AG04450 (cell line): Measurements from ENCODE around the gene FYN. TPM values are rescaled to one million over a fixed set of nuclear protein-coding genes. Genes with fewer than 3 reads are reported as not detected.

Source experiments
- CTCF ChIA-PET: fragments of 300-600, 350-600 bp; formaldehyde crosslinking; extraction: SDS; loops from one replicate; lab custom pipeline; 2022; ENCODE audit warnings: antibody characterized with exemption, inconsistent platforms; lab: Charles Lee
- POLR2A ChIA-PET: fragments of 350-600 bp; formaldehyde crosslinking; extraction: SDS; loops from one replicate; lab custom pipeline; 2021; ENCODE audit warnings: antibody characterized with exemption, inconsistent platforms; lab: Yijun Ruan, JAX
- DNase-seq: peaks from one replicate; pipeline ENCODE4 v3.0.0-alpha.2; 2011; ENCODE audit warnings: low read depth, low spot score
- H3K27ac ChIP-seq: one replicate; pipeline ENCODE4 v1.5.1; 2012; ENCODE audit warnings: low read depth, low read length, control low read depth
- H3K27me3 ChIP-seq: one replicate; pipeline ENCODE4 v1.6.0; 2012; ENCODE audit warnings: low read length; ENCODE audit not compliant: control insufficient read depth, insufficient read depth
- H3K4me3 ChIP-seq: 2 replicates; pipeline ENCODE4 v1.5.1; 2011; ENCODE audit warnings: mild to moderate bottlenecking, low read depth, low read length, control low read depth
- H3K9me3 ChIP-seq: 2 replicates; pipeline ENCODE4 v1.5.1; 2012; ENCODE audit warnings: low read length; ENCODE audit not compliant: control insufficient read depth, insufficient read depth
- polyA plus RNA-seq: library from polyadenylated mRNA; depleted of rRNA; stranded (reverse); fragments of >200 nt; gene quantifications from 2 replicates; pipeline ENCODE4 v1.2.3, GENCODE V29; 2011
- TF ChIP-seq, protein P1 (sequence below): IDR thresholded peaks from 2 replicates; pipeline ENCODE4 v1.5.1; 2011; ENCODE audit warnings: low read depth, low read length, control low read depth, inconsistent platforms

The FYN gene
- polyA plus RNA-seq, 1 experiment: 29.0 TPM

DNA sequence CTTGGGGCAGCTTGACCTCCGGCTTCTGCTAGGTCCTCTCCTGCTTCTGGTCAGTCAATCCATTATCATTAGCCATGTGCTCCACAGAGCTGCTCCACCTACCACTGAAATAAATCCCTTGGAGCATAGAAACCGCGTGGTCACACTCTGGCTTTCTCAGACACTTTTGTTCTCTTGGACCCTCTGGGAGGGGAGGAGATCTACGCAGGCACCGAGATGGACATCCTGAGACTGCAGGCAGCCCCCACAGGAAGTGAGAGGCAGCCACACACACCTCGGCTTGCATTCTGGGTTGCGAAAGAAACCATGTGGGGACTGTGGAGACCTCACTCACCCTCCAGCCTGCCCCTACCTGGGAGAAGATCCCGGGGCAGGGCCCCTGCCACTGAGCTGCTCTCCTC lies 79.5 kb downstream of the FYN start:
- TF ChIP-seq, protein P1, sequence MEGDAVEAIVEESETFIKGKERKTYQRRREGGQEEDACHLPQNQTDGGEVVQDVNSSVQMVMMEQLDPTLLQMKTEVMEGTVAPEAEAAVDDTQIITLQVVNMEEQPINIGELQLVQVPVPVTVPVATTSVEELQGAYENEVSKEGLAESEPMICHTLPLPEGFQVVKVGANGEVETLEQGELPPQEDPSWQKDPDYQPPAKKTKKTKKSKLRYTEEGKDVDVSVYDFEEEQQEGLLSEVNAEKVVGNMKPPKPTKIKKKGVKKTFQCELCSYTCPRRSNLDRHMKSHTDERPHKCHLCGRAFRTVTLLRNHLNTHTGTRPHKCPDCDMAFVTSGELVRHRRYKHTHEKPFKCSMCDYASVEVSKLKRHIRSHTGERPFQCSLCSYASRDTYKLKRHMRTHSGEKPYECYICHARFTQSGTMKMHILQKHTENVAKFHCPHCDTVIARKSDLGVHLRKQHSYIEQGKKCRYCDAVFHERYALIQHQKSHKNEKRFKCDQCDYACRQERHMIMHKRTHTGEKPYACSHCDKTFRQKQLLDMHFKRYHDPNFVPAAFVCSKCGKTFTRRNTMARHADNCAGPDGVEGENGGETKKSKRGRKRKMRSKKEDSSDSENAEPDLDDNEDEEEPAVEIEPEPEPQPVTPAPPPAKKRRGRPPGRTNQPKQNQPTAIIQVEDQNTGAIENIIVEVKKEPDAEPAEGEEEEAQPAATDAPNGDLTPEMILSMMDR: no peak
- CTCF ChIA-PET: no interaction called here

DNA sequence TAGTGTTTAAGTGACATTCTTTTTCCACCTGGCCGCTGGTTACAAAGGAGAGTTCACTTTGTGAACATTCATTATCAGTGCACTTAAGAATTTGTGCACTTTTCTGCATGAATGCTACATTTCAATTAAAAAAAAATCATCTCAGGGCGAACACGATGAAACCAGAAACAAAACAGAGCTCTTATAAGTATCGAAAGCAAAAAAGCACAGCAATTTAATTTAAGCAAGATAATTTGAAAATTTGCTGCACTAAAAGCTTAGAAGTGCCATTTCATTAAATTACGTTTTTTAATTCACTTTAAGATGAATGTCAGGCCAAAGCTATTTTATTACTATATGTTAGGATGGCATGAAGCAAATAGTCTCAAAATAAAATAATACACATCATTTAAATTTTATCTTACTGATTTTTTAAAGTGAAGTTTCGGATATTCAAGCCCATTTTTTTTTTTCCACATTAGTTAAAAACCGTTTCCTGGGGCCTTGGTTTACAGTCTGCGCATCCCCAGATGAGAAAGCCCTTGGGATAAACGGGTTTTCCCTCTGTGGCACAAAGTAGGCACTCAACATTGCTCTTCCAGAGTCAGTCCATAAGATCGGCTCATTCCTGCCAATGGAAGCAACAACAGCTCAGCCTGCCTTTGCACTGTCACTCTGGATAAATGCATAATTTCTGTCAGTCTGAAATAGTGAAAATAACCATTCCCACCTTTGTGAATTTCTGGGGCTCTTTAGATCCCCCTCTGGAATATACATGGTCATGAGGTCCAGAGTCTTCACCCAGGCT lies 80.1 kb downstream of the FYN start:
- no peaks in the 10 kb centered on the region for H3K9me3 ChIP-seq
- TF ChIP-seq, protein P1: no peak
- CTCF ChIA-PET: interaction anchor here (0.6 kb wide), 1 partner anchor 52 kb away, joined by 4 read pairs; no protein-coding TSS in a partner anchor
- POLR2A ChIA-PET: no interaction called here
- no peak for DNase-seq
- H3K4me3 ChIP-seq: no peak overlapping the region
- no peaks in the 10 kb centered on the region for H3K27me3 ChIP-seq
- H3K27ac ChIP-seq: no peak overlapping the region

More for the DNA sequence above, 79.5 kb downstream of the FYN start:
- Histone ChIP-seq H3K27ac (no peak overlapping the region), H3K9me3 (no peaks in the 10 kb centered on the region), H3K4me3 (no peak overlapping the region), H3K27me3 (no peaks in the 10 kb centered on the region)
- POLR2A ChIA-PET: no interaction called here
- no peak for DNase-seq

DNA sequence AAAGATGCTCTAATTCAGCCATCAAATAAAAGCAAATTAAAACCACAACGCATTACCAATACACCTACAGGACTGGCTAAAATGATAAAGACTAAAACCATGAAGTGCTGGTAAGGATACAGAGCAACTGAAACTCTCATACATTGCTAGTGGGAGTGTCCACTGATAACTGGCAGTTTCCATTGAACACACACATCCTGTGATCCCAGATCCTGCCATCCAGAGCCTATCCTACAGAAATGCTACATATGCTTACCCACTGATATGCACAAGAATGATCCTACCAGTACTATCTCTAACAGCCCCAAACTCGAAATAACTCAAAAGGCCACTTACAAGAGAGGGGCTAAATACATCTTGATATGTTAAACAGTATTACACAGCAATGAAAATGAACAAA lies 81.0 kb downstream of the FYN start:
- ChIA-PET CTCF (no interaction called here), POLR2A (no interaction called here)
- DNase-seq: no peak
- no peaks in the 10 kb centered on the region for H3K9me3 ChIP-seq
- H3K27ac ChIP-seq: no peak overlapping the region
- no peaks in the 10 kb centered on the region for H3K27me3 ChIP-seq
- H3K4me3 ChIP-seq: no peak overlapping the region
- TF ChIP-seq, protein P1: no peak

DNA sequence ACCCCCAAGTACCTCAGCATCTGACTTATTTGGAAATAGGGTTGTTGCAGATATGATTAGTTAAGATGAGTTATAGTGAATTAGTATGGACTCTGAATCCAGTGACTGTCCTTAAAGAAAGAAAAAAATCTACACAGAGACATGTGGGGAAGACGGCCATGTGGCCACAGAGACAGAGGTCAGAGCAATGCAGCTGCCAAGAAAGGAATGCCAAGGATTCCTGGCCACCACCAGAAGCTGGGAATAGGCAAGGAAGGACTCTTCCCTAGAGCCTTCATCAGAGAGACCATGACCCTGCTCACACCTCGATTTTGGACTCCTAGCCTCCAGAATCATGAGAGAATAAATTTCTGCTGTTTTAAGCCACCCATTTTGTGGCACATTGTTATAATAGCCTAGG lies 81.8 kb downstream of the FYN start:
- POLR2A ChIA-PET: no interaction called here
- no peak overlapping the region for H3K4me3 ChIP-seq
- H3K27ac ChIP-seq: no peak overlapping the region
- CTCF ChIA-PET: no interaction called here
- TF ChIP-seq, protein P1: no peak
- H3K9me3 ChIP-seq: no peaks in the 10 kb centered on the region
- DNase-seq: no peak
- H3K27me3 ChIP-seq: no peaks in the 10 kb centered on the region

DNA sequence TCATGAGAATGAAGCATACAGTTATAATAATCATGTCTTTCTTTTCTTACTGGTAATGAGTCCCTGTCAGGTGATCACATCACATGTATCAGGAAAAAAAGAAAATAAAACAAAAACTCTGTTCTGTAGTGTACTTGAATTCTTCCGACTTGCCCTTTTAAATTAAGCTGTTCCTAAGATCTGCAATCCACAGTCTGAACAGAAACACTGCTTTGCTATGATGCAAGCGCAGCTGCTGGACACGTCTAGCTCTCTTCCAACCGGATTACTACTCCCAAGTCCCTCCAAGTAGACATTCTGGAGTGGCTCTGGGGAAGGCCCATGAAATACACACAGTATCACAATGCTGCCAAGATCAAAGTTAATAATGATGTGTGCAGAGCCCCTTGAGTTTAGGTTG lies 83.7 kb downstream of the FYN start:
- ChIA-PET CTCF (interaction anchor here (1.1 kb wide), 1 partner anchor 64 kb away, joined by 3 read pairs; no protein-coding TSS in a partner anchor), POLR2A (no interaction called here)
- TF ChIP-seq, protein P1: no peak
- H3K27ac ChIP-seq: no peak overlapping the region
- no peaks in the 10 kb centered on the region for H3K27me3 ChIP-seq
- no peak for DNase-seq
- no peaks in the 10 kb centered on the region for H3K9me3 ChIP-seq
- H3K4me3 ChIP-seq: no peak overlapping the region
